NCI-H1417 treated with DMSO at 0.1 percent for 48 hours (cell line): ENCODE data around the gene CBLL1.

Experiments used
- DNase-seq: peaks from one replicate; lab custom pipeline; 2025; lab: John Stamatoyannopoulos, UW

The CBLL1 gene

GRCh38 chr7:107743567-107744344 is at the start of gene CBLL1:
Gene CBLL1 (plus strand): TSS chr7:107744142. CDS start chr7:107744164, 22 bp downstream.
- DNase-seq = peak; percentile 90

GRCh38 chr7:107694386-107694785 is 49.6 kb upstream of the CBLL1 start:
- DNase-seq = no peak

GRCh38 chr7:107696330-107696946 is 47.5 kb upstream of the CBLL1 start:
- no peak for DNase-seq

GRCh38 chr7:107697321-107698049 is 46.5 kb upstream of the CBLL1 start:
- no peak for DNase-seq

GRCh38 chr7:107700570-107700969 is 43.4 kb upstream of the CBLL1 start:
- no peak for DNase-seq

- no peak for DNase-seq
Observed at GRCh38 chr7:107701191-107701590, 42.8 kb upstream of the CBLL1 start.

- DNase-seq = no peak
Observed at GRCh38 chr7:107703219-107703618, 40.7 kb upstream of the CBLL1 start.

- no peak for DNase-seq
Observed at GRCh38 chr7:107703872-107704271, 40.1 kb upstream of the CBLL1 start.

GRCh38 chr7:107708956-107709355 is 35.0 kb upstream of the CBLL1 start:
- DNase-seq = no peak

- no peak for DNase-seq
Observed at GRCh38 chr7:107711301-107711700, 32.6 kb upstream of the CBLL1 start.

GRCh38 chr7:107712025-107712424 is 31.9 kb upstream of the CBLL1 start:
- peak; percentile 13 for DNase-seq

GRCh38 chr7:107712896-107713295 is 31.0 kb upstream of the CBLL1 start:
- no peak for DNase-seq

GRCh38 chr7:107715531-107715930 is 28.4 kb upstream of the CBLL1 start:
- no peak for DNase-seq

GRCh38 chr7:107718456-107719193 is 25.3 kb upstream of the CBLL1 start:
- DNase-seq = no peak

GRCh38 chr7:107721286-107721685 is 22.7 kb upstream of the CBLL1 start:
- no peak for DNase-seq

GRCh38 chr7:107723255-107723654 is 20.7 kb upstream of the CBLL1 start:
- no peak for DNase-seq

- DNase-seq = peak; percentile 4
Observed at GRCh38 chr7:107725138-107725740, 18.7 kb upstream of the CBLL1 start.

GRCh38 chr7:107726356-107727130 is 17.4 kb upstream of the CBLL1 start:
- no peak for DNase-seq

- no peak for DNase-seq
Observed at GRCh38 chr7:107728276-107728675, 15.7 kb upstream of the CBLL1 start.

GRCh38 chr7:107742678-107743566 is 1.0 kb upstream of the CBLL1 start:
- no peak for DNase-seq
